ENCODE results near the gene NUBP1.

The NUBP1 gene

GRCh38 chr16:10817963-10818941 is 74.6 kb downstream of the NUBP1 start, which contains the start of gene TVP23A:
Gene TVP23A (minus strand): TSS chr16:10818794. CDS start chr16:10818493, 301 bp downstream.
- TF ChIP-seq, protein P1, sequence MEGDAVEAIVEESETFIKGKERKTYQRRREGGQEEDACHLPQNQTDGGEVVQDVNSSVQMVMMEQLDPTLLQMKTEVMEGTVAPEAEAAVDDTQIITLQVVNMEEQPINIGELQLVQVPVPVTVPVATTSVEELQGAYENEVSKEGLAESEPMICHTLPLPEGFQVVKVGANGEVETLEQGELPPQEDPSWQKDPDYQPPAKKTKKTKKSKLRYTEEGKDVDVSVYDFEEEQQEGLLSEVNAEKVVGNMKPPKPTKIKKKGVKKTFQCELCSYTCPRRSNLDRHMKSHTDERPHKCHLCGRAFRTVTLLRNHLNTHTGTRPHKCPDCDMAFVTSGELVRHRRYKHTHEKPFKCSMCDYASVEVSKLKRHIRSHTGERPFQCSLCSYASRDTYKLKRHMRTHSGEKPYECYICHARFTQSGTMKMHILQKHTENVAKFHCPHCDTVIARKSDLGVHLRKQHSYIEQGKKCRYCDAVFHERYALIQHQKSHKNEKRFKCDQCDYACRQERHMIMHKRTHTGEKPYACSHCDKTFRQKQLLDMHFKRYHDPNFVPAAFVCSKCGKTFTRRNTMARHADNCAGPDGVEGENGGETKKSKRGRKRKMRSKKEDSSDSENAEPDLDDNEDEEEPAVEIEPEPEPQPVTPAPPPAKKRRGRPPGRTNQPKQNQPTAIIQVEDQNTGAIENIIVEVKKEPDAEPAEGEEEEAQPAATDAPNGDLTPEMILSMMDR (IDR thresholded peaks at IDR 0.05; ENCODE audit: extremely low read depth, insufficient read depth, missing control alignments): no peak
- in situ Hi-C loops (cut with MboI; ENCODE audit: low pct_unique_long_range_greater_than_20kb, low sequenced_read_pairs, unreplicated experiment): loop anchor here (10.0 kb wide), 1 partner anchor 47 kb away; no protein-coding TSS in a partner anchor
- DNase-seq (ENCODE audit: low spot score): no peak

Measured in GM13977 (cell line).